GM12874 (cell line): ENCODE measurements around the gene SOBP.

Experiments used
- TF ChIP-seq, protein P1 (sequence below): IDR thresholded peaks from 2 replicates; pipeline ENCODE4 v1.5.1; 2011; ENCODE audit warnings: low read depth, mild to moderate bottlenecking, control low read depth, low read length, moderate library complexity; ENCODE audit not compliant: insufficient read depth

Gene SOBP

DNA sequence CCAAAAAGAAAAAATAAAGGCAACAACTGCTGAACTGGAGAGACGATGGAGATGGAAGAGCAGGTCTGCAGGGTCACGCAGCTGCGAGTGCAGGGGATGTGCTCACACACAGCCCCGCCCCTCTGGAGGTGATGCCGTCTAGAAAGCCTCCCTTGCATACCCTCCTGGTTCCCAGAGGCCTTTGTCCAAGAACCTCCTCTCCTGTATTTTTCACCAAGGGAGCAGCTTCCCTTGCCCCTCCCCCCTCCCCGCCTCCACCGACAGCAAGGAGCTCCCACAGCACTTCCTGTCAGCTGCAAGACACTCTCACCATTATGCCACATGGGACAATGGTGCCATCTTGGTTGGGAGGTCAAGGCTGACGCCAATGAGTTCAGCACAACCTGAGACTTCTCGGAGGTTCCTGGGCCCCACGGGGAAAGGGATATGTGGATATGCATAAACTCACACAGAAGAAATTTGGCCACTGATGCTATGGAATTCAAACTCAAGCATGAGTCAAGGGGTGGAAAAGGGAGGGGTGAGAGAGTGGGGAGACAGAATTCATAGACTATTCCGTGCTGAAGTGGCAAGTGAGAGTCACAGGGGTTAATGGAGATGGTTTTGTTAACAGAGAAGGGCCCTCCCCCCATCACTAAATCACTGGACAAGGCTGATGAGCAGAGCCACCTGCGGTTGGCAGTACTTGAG lies 201.3 kb downstream of the SOBP start:
- TF ChIP-seq, protein P1, sequence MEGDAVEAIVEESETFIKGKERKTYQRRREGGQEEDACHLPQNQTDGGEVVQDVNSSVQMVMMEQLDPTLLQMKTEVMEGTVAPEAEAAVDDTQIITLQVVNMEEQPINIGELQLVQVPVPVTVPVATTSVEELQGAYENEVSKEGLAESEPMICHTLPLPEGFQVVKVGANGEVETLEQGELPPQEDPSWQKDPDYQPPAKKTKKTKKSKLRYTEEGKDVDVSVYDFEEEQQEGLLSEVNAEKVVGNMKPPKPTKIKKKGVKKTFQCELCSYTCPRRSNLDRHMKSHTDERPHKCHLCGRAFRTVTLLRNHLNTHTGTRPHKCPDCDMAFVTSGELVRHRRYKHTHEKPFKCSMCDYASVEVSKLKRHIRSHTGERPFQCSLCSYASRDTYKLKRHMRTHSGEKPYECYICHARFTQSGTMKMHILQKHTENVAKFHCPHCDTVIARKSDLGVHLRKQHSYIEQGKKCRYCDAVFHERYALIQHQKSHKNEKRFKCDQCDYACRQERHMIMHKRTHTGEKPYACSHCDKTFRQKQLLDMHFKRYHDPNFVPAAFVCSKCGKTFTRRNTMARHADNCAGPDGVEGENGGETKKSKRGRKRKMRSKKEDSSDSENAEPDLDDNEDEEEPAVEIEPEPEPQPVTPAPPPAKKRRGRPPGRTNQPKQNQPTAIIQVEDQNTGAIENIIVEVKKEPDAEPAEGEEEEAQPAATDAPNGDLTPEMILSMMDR, result no peak

DNA sequence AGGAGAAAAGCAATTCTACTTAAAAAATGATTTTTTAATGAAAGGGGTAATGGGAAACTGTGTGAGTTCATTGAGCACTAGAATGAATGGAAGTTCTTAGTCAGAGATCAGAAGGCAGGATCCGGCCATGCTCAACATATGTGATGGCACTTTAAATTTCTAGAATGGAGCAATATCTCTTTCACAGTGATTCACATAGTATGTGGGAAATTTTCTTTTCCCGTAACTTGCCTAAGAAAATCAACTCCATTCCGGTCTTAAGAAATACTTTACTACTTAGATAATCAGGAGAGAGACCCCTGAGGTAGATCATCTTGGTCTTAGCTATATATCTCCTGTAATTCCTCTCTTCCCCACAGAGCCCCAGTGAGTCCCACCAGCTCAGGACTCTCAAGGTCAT lies 202.4 kb downstream of the SOBP start:
- TF ChIP-seq, protein P1, result no peak

DNA sequence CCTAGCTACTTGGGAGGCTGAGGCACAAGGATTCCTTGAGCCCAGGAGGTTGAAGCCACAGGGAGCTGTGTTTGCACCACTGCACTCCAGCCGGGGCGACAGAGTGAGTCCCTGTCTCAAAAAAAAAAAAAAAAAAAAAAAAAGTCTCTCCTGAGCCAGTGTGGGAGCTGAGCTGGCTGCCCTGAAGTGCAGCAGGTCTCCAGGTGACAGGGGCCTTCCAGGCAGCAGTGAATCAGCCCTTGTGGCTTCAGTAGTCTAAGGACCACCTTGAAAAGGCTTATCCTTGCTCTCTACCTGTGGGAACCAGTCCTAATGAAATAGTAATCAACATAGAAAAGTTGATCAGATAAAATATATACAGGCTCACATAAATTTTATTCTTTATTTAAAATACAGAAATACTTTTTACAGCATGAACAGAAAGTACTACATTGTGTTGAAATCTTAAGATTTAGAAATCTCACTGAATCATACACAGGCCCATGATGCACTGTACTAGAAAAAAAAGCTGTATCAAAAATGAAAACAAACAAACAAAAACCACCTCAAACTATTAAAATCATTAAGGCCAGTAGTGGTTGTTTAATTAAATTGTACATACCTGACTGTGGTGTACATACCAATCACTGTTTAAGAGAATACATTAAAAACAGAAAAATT lies 205.3 kb downstream of the SOBP start:
- TF ChIP-seq, protein P1, result no peak

DNA sequence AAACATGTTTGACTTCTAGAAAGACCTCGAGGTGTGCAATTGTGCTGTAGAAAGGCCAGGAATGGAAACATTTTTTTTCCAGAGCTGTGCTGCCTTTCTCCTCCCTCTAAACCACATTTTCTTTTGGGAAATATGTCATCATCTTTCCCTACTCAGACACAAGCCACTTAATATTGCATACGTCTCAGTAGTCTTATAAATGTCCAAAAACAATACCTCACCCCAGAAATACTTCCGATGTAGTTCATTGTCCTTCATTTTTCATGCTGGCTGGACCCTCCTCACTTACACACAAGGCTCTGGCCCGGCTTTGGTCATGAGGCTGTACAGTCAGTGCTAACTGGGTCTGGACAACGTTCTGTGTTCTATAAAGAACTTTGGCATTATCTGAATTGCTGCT lies 207.8 kb downstream of the SOBP start:
- TF ChIP-seq, protein P1, result no peak

DNA sequence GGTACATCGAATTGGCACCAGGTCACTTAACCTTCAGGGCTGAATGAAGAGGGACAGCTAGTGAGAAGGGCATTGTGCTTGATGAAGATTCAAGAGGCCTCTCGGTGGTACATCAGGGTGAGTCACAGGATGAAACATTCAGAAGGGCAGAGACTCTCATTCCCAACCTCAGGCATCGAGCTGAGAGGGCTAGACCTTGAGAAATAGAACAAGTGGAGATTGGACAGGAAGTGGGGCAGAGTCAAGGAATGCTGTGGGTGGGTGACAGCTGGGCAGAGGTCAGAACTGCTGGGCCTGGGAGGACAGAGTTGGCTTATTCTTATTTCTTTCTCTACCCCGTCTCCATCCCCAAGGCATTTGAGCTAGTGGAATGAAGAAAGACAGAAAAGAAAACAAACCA lies 208.2 kb downstream of the SOBP start:
- TF ChIP-seq, protein P1, result no peak

DNA sequence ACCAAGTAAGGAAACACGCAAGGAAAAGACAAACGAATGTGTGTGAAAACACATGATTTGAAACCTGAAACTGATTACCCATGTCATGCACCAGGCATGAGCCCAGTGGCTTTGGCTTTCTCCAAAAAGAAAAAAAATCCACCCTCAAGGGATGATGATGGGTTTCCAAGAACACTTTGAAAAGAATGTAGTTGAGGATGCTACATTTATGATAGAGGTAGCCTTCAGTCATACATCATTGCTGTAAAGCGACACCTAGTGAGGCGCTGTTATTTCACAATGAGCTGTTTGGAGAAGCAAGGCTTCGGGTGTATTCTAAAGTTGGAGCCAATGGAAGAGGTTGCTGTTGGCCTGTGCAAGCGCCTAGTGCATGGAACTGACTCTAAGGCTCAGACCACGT lies 209.3 kb downstream of the SOBP start:
- TF ChIP-seq, protein P1, result no peak

DNA sequence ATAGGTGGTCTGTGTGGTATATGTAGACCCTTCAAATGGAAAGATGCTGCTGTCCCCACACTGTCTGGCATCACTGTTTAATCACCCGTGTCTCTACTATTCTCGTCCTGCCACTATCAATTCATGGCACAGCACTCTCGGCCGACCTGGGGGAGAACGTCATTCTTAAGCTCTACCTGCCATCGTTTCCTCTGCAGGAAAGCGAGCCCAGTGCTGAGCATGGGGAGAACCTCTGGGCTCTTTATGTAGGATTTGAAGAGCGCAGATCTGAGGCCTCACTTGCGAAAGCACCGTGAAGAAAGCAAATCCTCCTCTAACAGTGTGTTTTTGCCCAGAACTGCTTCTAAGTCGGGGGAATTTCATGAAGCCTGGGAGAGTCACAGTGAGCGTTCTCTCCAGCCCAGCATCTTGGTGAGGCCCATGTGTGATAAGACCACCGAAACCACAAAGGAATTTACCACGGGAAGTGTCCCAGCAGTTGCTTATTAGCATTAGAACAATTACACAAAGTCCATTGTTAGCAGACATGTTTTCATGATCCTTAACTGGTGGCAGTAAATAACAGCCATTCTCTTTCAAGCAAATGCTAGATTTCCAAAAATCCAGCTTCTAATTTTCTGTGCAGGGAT lies 209.9 kb downstream of the SOBP start:
- TF ChIP-seq, protein P1, result no peak
